Lower lobe of right lung (tissue), 2 donors: Measurements from ENCODE around the gene RGS17. TPM values are rescaled to one million over a fixed set of nuclear protein-coding genes. Genes with fewer than 3 reads are reported as not detected.
A peak's percentile ranks its signal among the peaks of the same experiment; 100 is the strongest.
"Not testable (repeated sequence)": the region's sequence is repeated elsewhere in the genome, so short reads cannot be mapped to it uniquely, and the experiment has no call there.

Source experiments
- ATAC-seq, 2 donors: fragments of 200-7000 bp; cut with Tn5 transposase; one replicate each; pipeline ENCODE4 v1.9.1; 2020 to 2022; ENCODE audit warnings: mild to moderate bottlenecking in 2 of 2, moderate library complexity in 2 of 2
- DNase-seq: peaks from one replicate; pipeline ENCODE4 v3.0.0-alpha.2; 2020
- H3K27ac ChIP-seq: fragments of 200-600 bp; one replicate; pipeline ENCODE4 v1.8.0; 2022
- H3K27me3 ChIP-seq: fragments of 200-600 bp; one replicate; pipeline ENCODE4 v1.8.0; 2022; ENCODE audit warnings: low read depth
- H3K36me3 ChIP-seq: fragments of 200-600 bp; one replicate; pipeline ENCODE4 v1.8.0; 2022; ENCODE audit warnings: mild to moderate bottlenecking
- H3K4me1 ChIP-seq: fragments of 200-600 bp; one replicate; pipeline ENCODE4 v1.8.0; 2022
- H3K4me3 ChIP-seq: fragments of 200-600 bp; one replicate; pipeline ENCODE4 v1.8.0; 2022; ENCODE audit warnings: mild to moderate bottlenecking
- H3K9me3 ChIP-seq: fragments of 200-600 bp; one replicate; pipeline ENCODE4 v1.8.0; 2022
- CTCF ChIP-seq: fragments of 200-600 bp; IDR thresholded peaks from one replicate; pipeline ENCODE4 v1.8.0; 2022; ENCODE audit warnings: antibody characterized with exemption, mild to moderate bottlenecking
- intact Hi-C: fragments of 100-400 bp; cut with DNase I; formaldehyde crosslinking; loops from one replicate; pipeline ENCODE4 v1.11.0; 2022
- total RNA-seq: library from RNA; stranded (reverse); fragmentation: NEBNext Ultra II Directional; extraction: Animal tissue kit (Norgen Biotek cat#: 25700); gene quantifications from one replicate; pipeline ENCODE4 v1.2.1, GENCODE V29; 2021
- donor health status: DM: no; HTN: yes; CAD: no; lungs with severe emphysema.

Gene RGS17
- total RNA-seq, 1 donor from 2014 or later, result 0.59 TPM

DNA sequence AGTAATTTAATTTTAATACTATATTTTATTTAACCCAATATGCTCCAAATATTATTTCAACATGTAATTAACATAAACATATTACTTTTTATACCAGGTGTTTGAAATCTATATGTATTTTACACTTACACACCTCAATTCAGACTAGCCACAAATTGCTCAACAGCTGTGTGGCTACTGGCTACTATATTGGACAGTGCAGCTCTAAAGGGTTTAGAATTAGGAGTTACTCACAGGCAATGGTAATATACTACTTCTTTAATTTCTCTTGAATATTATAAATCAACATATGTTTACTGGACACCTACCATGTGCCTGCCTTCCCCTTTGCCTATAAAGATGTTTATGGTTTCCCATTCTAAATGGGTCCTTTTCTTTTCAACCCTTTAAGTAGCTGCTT, 130.8 kb downstream of the RGS17 start:
- ATAC-seq (no peak), DNase-seq (no peak)
- no peak for TF ChIP-seq CTCF
- Histone ChIP-seq H3K4me3 (no peak overlapping the region), H3K27me3 (no peaks in the 10 kb centered on the region), H3K27ac (no peak overlapping the region), H3K4me1 (peaks cover 38% of the 10 kb centered on the region), H3K36me3 (peaks cover 32% of the 10 kb centered on the region), H3K9me3 (no peaks in the 10 kb centered on the region)
- intact Hi-C loops, result no loop called here

DNA sequence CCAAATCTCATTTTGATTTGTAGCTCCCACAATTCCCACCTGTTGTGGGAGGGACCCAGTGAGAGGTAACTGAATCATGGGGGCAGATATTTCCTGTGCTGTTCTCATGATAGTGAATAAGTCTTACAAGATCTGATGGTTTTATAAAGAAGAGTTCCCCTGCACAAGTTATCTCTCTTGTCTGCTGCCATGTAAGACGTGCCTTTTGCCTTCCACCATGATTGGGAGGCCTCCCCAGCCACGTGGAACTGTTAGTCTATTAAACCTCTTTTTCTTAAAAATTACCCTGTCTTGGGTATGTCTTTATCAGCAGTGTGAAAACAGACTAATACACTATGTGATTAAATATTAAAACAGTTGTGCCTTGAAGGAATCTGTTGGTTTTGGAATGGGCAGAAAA, 131.5 kb downstream of the RGS17 start:
- H3K36me3 ChIP-seq, result peaks cover 37% of the 10 kb centered on the region
- intact Hi-C loops, DNase-seq, H3K4me3 ChIP-seq, ATAC-seq, H3K9me3 ChIP-seq, H3K27me3 ChIP-seq, H3K27ac ChIP-seq: not testable (repeated sequence)
- H3K4me1 ChIP-seq, result peaks cover 38% of the 10 kb centered on the region

GRCh38 chr6:152993847-152994246, 137.2 kb downstream of the RGS17 start:
- H3K36me3 ChIP-seq, result peaks cover 80% of the 10 kb centered on the region
- DNase-seq, result no peak

GRCh38 chr6:152993431-152993830, 137.7 kb downstream of the RGS17 start:
- no peak for ATAC-seq
- intact Hi-C loops, result no loop called here

More at GRCh38 chr6:152993847-152994246, 137.2 kb downstream of the RGS17 start:
- H3K27ac ChIP-seq, result no peak overlapping the region
- no peaks in the 10 kb centered on the region for H3K4me1 ChIP-seq
- no peaks in the 10 kb centered on the region for H3K27me3 ChIP-seq
- no peaks in the 10 kb centered on the region for H3K9me3 ChIP-seq
- intact Hi-C loops, result no loop called here
- TF ChIP-seq CTCF, result no peak
- no peak for ATAC-seq
- no peak overlapping the region for H3K4me3 ChIP-seq

DNA sequence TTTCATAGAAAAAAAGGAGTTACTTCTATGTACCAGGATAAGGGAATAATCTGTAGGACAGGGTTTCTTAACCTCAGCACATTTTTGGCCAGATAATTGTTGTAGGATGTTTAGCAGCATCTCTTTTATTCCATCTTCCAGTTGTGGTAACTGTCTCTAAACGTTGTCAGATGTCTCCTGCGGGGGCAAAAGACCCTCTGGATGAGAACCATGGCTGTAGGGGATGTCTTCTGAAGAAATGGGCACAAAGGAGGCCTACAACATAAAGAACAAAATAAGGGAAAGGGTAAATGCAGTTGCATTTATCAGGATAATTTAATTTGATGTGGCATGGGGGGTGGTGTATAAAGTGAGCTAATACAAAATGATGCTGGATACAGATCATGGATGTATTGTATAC, 144.1 kb downstream of the RGS17 start:
- no peak overlapping the region for H3K4me3 ChIP-seq
- no peak for ATAC-seq
- H3K36me3 ChIP-seq, result peaks cover 19% of the 10 kb centered on the region
- DNase-seq, result no peak
- no peaks in the 10 kb centered on the region for H3K27me3 ChIP-seq
- TF ChIP-seq CTCF, result no peak
- peaks cover 25% of the 10 kb centered on the region for H3K4me1 ChIP-seq
- intact Hi-C loops, result no loop called here
- H3K9me3 ChIP-seq, result no peaks in the 10 kb centered on the region
- no peak overlapping the region for H3K27ac ChIP-seq

More at GRCh38 chr6:152993431-152993830, 137.7 kb downstream of the RGS17 start:
- TF ChIP-seq CTCF, result no peak
- Histone ChIP-seq H3K27me3 (no peaks in the 10 kb centered on the region), H3K9me3 (no peaks in the 10 kb centered on the region), H3K36me3 (peaks cover 77% of the 10 kb centered on the region), H3K4me3 (no peak overlapping the region), H3K27ac (no peak overlapping the region), H3K4me1 (no peaks in the 10 kb centered on the region)
- no peak for DNase-seq

DNA sequence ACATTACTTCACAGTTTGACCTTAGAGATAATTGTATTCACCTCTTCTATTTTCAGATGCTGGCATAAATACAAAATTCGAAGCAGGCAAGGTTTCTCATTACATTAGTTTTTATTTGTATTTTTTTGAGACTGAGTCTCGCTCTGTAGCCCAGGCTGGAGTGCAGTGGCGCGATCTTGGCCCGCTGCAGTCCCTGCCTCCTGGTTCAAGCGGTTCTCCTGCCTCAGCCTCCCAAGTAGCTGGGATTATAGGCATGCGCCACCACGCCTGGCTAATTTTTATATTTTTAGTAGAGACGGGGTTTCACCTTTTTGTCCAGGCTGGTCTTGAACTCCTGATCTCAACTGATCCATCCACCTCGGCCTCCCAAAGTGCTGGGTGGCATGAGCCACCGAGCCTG, 145.8 kb downstream of the RGS17 start:
- H3K27ac ChIP-seq, ATAC-seq, H3K4me3 ChIP-seq, DNase-seq, intact Hi-C loops, H3K27me3 ChIP-seq, H3K9me3 ChIP-seq, H3K36me3 ChIP-seq: not testable (repeated sequence)
- peaks cover 28% of the 10 kb centered on the region for H3K4me1 ChIP-seq

DNA sequence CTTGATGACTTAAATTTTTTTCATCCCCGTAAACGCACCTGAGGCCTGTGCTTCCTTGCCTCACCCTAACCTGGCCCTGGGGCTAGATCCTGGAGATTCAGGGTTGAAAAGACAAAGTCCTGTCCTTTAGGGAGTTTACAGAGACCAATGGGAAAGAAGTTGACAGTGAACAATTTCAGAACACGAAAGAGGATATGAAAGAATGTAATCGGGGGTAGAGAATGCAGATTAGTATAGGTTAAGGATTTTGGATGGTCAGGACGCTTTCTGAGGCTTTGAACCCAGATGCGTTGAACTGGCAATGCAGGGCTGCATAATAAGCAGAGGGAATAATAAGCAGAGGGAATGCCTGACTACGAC, 146.6 kb downstream of the RGS17 start:
- H3K9me3 ChIP-seq, result no peaks in the 10 kb centered on the region
- peaks cover under 1% of the 10 kb centered on the region for H3K36me3 ChIP-seq
- TF ChIP-seq CTCF, result no peak
- no peak for ATAC-seq
- peak overlapping the region; percentile 68 for H3K4me3 ChIP-seq
- no peak for DNase-seq
- intact Hi-C loops, result no loop called here
- H3K27me3 ChIP-seq, result no peaks in the 10 kb centered on the region
- peak overlapping the region; percentile 88 for H3K27ac ChIP-seq
- peaks cover 28% of the 10 kb centered on the region for H3K4me1 ChIP-seq
